Pulmonary artery endothelial cell (primary cell): ENCODE results near the gene MAPK10. TPM values are rescaled to one million over a fixed set of nuclear protein-coding genes. Genes with fewer than 3 reads are reported as not detected.
"Not testable (repeated sequence)": the region's sequence is repeated elsewhere in the genome, so short reads cannot be mapped to it uniquely, and the experiment has no call there.

Experiments
- DNase-seq: peaks from one replicate; pipeline ENCODE4 v3.0.0-alpha.2; 2011; ENCODE audit warnings: low read depth, low spot score
- total RNA-seq: library from RNA; depleted of rRNA; stranded (reverse); fragments of >200 nt; gene quantifications from 2 replicates; pipeline ENCODE4 v1.2.3, GENCODE V29; 2014

Gene MAPK10
- total RNA-seq, 1 donor from 2014 or later: 0.20 TPM

GRCh38 chr4:86107112-86107511 is 252.7 kb downstream of the MAPK10 start:
- no peak for DNase-seq

GRCh38 chr4:86106475-86106874 is 253.4 kb downstream of the MAPK10 start:
- DNase-seq: no peak

GRCh38 chr4:86101841-86102240 is 258.0 kb downstream of the MAPK10 start:
- no peak for DNase-seq

DNA sequence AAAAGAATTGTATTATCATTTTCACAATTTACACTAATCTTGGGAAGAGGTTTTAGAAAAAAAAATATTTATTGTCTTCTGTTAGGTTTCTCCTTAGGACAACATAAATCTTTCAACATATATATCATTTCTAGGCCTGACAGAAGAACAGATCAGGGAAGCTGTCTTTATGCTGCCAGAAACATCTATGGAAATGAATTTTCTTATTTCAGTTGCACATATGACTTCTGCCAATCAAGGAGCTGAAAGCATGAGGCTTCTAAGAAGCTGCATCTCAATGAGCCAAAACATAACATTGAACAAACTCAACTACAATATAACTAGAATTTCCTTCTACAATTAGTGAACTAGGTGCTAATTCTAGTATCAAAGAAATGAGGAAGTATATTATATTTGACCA is 258.4 kb downstream of the MAPK10 start:
- no peak for DNase-seq

DNA sequence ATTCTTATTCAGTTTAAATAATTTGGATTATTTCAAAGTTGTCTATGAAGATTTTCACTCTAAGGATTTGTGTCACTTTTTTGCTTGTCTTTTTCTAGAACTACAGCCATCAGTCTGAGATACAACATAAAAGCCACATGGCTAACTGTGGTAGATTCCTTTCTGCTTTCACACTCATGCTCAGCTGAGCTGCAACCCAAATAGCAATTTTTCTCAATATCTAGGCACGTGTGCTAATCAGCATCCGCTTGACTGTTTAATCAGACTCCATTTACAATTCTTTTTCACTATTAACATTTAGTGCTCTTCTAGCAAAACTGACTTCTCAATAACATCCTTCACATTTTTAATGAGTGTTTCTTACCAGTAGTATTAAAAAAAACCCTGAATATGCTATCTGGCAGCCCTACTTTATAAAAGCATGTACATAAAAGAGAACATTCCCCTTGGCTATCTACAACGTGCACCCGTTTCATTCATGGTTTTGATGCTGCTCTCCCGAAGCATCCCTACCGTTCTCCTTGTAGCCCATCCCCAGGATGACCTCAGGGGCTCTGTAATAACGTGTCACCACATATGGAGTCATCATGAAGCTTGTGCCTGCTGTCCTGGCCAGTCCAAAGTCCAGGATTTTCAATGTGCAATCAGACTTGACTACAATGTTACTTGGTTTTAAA is 259.2 kb downstream of the MAPK10 start:
- no peak for DNase-seq

- no peak for DNase-seq
Measured at GRCh38 chr4:86099348-86099747, 260.5 kb downstream of the MAPK10 start.

DNA sequence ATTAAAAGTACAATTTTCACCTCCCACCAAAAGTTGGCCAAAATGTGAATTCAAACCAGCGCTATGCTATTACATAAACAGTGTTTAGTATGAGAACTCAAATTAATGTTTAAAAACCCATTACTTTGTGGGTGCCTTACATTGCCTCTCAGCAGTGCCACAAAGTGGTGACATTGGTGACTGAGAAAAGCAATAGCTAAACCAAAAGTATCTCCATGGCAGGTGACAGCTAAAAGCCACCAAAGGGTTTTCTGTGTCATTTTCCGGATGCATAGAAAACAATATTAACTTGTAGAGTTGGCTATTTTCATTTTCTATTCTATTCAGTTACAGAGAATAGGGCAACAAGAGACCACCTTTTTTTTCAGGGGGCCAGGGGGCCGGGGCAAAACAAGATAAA is 261.2 kb downstream of the MAPK10 start:
- no peak for DNase-seq

- DNase-seq: no peak
Measured at GRCh38 chr4:86096373-86096772, 263.5 kb downstream of the MAPK10 start.

DNA sequence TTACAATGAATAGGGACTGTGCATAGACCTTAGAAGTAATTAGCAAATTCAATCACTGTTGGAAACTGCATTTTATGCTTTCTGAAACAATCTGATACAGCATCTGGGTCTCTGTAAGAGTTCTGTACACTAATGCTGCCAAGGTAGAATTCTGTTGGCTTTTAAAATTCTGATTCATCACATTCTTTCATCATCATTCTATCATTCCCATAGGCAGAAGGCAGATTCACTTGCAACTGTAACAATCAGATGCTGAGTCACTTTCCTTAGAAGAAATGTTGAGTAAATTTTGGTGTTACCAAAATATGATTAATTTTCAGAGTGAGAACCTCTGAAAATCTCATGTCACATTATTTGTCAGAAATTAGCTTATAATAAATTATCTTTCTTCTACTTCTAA is 267.2 kb downstream of the MAPK10 start:
- no peak for DNase-seq

DNA sequence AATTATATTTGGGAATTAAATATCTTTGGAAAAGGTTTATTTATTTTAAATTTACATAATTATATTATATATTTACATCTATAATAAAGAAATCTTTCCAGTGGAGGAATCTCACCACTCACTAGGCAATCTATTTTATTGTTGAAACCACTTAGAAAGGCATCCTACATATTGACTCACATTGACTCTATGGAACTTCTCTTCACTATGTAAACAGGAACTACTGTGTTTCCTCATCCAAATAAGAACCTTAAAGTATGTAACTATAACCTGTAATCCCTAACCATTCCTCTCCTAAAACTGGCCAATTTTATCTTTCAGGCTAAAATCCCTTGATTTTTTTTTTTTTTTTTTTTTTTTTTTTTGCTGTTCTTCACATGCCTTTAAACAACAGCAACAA is 268.7 kb downstream of the MAPK10 start:
- DNase-seq: no peak

- no peak for DNase-seq
Measured at GRCh38 chr4:86089781-86090323, 270.0 kb downstream of the MAPK10 start.

DNA sequence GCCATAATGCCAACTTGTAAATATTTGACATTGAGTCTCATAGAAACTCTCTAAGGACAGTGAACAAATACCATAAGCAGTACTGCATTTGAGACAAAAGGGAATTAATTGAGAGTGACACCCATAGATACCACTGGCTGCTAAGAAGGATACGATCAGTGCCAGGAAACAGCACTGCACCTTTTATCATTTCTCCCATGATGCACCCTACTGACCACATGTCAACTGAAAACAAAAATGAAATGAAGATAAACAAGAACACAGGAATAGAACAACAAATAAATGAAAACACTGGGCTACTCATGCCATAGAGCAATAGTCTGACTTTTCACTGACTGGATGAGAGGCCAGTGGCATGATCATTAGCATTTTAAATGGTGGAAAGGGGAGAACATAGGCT is 270.8 kb downstream of the MAPK10 start:
- DNase-seq: no peak

- DNase-seq: not testable (repeated sequence)
Measured at GRCh38 chr4:86075796-86076195, 284.1 kb downstream of the MAPK10 start.

GRCh38 chr4:86060341-86060740 is 299.5 kb downstream of the MAPK10 start:
- DNase-seq: no peak

DNA sequence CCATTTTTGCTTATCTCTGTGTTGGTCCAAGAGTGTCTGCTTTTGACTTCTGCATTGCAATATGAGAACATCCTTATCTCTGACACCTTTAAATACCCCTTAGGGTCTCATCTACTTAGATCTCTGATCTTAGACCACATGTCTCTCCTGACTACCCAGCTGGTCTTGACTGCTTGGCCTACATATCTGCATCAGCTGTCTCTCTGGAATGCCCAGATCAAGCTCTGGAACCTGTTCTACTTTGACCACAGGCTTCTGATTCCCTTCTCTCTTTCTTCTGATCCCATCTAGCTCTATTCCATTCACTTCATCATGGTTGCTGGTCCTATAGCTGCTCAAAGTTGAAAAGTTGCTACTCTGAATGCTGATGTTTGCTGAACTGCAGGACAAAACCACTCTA is 301.2 kb downstream of the MAPK10 start:
- no peak for DNase-seq

GRCh38 chr4:86055898-86056297 is 304.0 kb downstream of the MAPK10 start:
- DNase-seq: no peak

DNA sequence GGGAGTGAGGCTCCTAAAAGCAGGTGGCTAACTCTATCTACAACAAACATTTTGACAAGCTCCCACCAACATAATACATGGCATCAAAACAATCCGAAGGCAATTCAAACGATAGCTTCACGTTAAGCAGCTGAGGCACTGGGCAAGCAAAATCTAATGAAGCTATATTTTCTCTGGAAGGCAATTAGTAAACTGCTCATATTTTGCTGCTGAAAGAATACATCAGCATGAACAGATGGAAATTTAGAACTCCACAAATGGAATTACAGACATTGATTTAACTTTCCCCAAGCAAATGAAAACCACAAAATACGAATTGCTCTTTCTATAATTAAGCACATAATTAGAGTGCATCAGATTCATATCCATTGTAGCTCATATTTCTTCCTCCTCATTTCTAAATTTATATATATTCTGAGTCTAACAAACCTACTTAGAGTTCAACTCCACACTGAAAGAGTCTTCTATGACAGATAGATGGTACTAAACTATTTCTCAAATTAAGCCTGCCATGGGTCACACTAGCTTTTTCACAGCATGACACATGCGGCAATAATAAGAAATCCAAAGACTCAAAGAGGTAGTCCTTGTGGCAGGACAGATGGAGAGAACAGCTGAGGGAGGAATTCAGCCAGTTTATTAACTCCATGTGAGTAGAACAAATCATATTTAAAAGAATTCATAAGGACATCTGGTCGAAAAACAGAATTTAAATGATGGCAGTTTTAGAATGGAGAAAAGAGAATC is 305.4 kb downstream of the MAPK10 start:
- DNase-seq: no peak

GRCh38 chr4:86050496-86050895 is 309.4 kb downstream of the MAPK10 start:
- no peak for DNase-seq

DNA sequence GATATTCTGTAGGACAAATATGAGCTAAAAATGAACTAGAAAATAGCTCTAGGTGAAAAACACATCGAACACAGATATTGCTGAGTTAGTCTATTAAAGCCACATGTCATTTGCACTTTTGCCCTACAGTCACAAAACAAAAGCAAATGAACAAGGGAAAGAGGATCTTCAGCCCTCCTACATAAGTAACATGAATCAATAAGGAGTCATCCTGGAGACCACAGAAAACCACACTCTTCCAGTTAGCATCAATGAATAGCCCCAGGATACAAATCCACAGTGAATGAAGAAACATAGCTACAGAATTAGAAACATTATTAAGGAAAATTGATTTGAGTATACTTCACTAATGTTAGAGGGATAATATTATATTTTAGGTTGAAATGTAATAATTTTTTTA is 311.4 kb downstream of the MAPK10 start:
- DNase-seq: no peak

- no peak for DNase-seq
Measured at GRCh38 chr4:86044593-86044985, 315.3 kb downstream of the MAPK10 start.

DNA sequence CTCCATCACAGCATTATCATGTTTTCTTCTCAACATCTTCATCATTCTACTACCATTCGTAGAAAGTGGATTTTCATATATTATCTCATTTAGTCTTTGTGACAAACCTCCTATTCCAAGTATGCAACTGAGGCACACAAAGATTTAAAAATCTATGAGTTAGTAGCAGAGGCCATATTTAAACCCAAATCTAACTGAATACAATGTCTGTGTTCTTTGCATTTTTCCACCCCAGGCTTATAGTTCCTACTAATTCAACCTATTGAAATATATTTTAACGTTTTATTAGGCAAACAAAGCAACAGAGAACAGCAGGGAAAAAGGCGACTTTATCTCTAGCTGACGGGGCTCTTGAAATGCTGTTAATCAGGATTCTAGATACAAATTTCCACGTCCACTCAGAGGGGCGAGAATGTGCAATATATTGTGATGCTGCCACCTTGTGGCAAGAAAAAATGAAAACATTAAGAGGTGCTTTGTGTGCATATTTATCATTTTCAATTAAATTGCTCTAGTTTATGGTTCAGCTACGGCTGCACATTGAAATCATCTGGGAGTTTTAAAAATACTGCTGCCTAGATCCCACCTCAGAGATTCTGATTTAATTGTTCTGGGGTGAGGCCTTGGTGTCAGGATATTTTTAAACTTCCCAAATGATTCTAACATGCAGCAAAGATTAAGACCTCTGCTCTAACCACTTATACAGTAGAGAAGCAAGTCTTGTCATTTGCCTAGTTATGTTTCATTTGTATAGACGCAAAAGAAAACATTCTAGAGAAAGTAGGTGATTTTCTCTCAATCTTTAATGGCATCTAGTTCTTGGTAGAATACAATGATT is 315.9 kb downstream of the MAPK10 start:
- DNase-seq: no peak

- no peak for DNase-seq
Measured at GRCh38 chr4:86038037-86038436, 321.8 kb downstream of the MAPK10 start.
